ENCODE results near the gene CDA. TPM values are rescaled to one million over a fixed set of nuclear protein-coding genes. Genes with fewer than 3 reads are reported as not detected.

The CDA gene
- total and polyA plus RNA-seq, 3 donors from 2014 or later: 0.81 to 2.5 (median 2.0) TPM

DNA sequence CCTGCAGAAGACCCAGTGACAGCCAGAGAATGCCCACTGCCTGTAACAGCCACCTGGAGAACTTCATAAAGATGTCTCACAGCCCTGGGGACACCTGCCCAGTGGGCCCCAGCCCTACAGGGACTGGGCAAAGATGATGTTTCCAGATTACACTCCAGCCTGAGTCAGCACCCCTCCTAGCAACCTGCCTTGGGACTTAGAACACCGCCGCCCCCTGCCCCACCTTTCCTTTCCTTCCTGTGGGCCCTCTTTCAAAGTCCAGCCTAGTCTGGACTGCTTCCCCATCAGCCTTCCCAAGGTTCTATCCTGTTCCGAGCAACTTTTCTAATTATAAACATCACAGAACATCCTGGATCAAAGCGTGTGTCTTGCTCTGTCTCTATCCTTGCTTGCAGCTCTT lies 29.7 kb downstream of the CDA start:
- no peak overlapping the region for H3K27ac ChIP-seq

GRCh38 chr1:20619999-20620398 lies 31.1 kb downstream of the CDA start:
- 85 to 100% methylated on average over 1 of the region's 1 CpG for WGBS, 2 donors
- intact Hi-C loops (cut with DNase I; ENCODE audit: low total_unique reads): no loop called here
- no peaks in the 10 kb centered on the region for H3K36me3 ChIP-seq (ENCODE audit: low read depth, missing control alignments)
- no peak overlapping the region for H3K27ac ChIP-seq
- no peak overlapping the region for H3K4me3 ChIP-seq
- no peaks in the 10 kb centered on the region for H3K27me3 ChIP-seq
- no peak for DNase-seq
- H3K9me3 ChIP-seq: no peaks in the 10 kb centered on the region
- no peaks in the 10 kb centered on the region for H3K4me1 ChIP-seq
- TF ChIP-seq, protein P1, sequence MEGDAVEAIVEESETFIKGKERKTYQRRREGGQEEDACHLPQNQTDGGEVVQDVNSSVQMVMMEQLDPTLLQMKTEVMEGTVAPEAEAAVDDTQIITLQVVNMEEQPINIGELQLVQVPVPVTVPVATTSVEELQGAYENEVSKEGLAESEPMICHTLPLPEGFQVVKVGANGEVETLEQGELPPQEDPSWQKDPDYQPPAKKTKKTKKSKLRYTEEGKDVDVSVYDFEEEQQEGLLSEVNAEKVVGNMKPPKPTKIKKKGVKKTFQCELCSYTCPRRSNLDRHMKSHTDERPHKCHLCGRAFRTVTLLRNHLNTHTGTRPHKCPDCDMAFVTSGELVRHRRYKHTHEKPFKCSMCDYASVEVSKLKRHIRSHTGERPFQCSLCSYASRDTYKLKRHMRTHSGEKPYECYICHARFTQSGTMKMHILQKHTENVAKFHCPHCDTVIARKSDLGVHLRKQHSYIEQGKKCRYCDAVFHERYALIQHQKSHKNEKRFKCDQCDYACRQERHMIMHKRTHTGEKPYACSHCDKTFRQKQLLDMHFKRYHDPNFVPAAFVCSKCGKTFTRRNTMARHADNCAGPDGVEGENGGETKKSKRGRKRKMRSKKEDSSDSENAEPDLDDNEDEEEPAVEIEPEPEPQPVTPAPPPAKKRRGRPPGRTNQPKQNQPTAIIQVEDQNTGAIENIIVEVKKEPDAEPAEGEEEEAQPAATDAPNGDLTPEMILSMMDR (IDR thresholded peaks at IDR 0.05): no peak
- no peak for TF ChIP-seq POLR2A (IDR thresholded peaks at IDR 0.05)

More for the DNA sequence above, 29.7 kb downstream of the CDA start:
- 61 to 66% methylated on average over 4 of the region's 4 CpGs for WGBS, 2 donors
- no peaks in the 10 kb centered on the region for H3K27me3 ChIP-seq
- no peaks in the 10 kb centered on the region for H3K9me3 ChIP-seq
- intact Hi-C loops (cut with DNase I; ENCODE audit: low total_unique reads): no loop called here
- TF ChIP-seq, protein P1 (IDR thresholded peaks at IDR 0.05): no peak
- TF ChIP-seq POLR2A (IDR thresholded peaks at IDR 0.05): no peak
- H3K36me3 ChIP-seq (ENCODE audit: low read depth, missing control alignments): no peaks in the 10 kb centered on the region
- no peak overlapping the region for H3K4me3 ChIP-seq
- DNase-seq: no peak
- no peaks in the 10 kb centered on the region for H3K4me1 ChIP-seq

DNA sequence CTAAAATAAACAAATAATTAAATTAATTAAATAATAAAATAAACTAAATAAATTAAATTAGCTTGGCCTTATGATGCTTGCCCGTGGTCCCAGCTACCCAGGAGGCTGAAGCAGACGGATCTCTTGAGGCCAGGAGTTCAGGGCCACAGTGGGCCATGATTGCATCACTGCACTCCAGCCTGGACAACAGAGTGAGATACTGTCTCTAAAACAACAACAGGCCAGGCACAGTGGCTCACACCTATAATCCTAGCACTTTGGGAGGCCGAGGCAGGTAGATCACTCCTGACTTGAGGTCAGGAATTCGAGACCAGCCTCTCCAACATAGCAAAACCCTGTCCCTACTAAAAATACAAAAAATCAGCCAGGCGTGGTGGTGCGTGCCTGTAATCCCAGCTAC lies 32.1 kb downstream of the CDA start:
- WGBS, 2 donors: 87 to 97% methylated on average over 6 of the region's 6 CpGs
- Histone ChIP-seq H3K9me3 (no peaks in the 10 kb centered on the region), H3K4me1 (no peaks in the 10 kb centered on the region), H3K36me3 (ENCODE audit: low read depth, missing control alignments) (no peaks in the 10 kb centered on the region), H3K27ac (no peak overlapping the region), H3K27me3 (no peaks in the 10 kb centered on the region), H3K4me3 (no peak overlapping the region)
- no peak for TF ChIP-seq POLR2A (IDR thresholded peaks at IDR 0.05)
- TF ChIP-seq, protein P1 (IDR thresholded peaks at IDR 0.05): no peak
- intact Hi-C loops (cut with DNase I; ENCODE audit: low total_unique reads): no loop called here
- DNase-seq: no peak

GRCh38 chr1:20624709-20625108 lies 35.8 kb downstream of the CDA start:
- no peak for DNase-seq
- Histone ChIP-seq H3K27ac (no peak overlapping the region), H3K27me3 (no peaks in the 10 kb centered on the region), H3K4me3 (no peak overlapping the region), H3K36me3 (ENCODE audit: low read depth, missing control alignments) (no peaks in the 10 kb centered on the region), H3K4me1 (no peaks in the 10 kb centered on the region), H3K9me3 (no peaks in the 10 kb centered on the region)
- intact Hi-C loops (cut with DNase I; ENCODE audit: low total_unique reads): no loop called here
- 86 to 93% methylated on average over 1 of the region's 1 CpG for WGBS, 2 donors
- TF ChIP-seq, protein P1 (IDR thresholded peaks at IDR 0.05): no peak
- no peak for TF ChIP-seq POLR2A (IDR thresholded peaks at IDR 0.05)

Measured in testis (tissue), 3 donors.